HEK293 (cell line): Measurements from ENCODE around the gene TLR10.

Source experiments
- CTCF ChIA-PET: fragments of 350-600 bp; formaldehyde crosslinking; extraction: SDS; loops from one replicate; lab custom pipeline; 2021; ENCODE audit warnings: antibody characterized with exemption; lab: Yijun Ruan, JAX
- POLR2A ChIA-PET: fragments of 300-600 bp; formaldehyde crosslinking; extraction: SDS; loops from one replicate; lab custom pipeline; 2020; ENCODE audit warnings: antibody characterized with exemption, inconsistent platforms; lab: Yijun Ruan, JAX
- H3K27ac ChIP-seq: fragments of 200-500 bp; sonication (Bioruptor generic); 2 replicates; pipeline ENCODE4 v1.5.1; 2014; ENCODE audit warnings: low read depth, low read length, control low read depth, inconsistent platforms; ENCODE audit errors: extremely low read depth
- H3K36me3 ChIP-seq, 2 experiments: fragments of 200-500 bp in 1 of 2; sonication (Bioruptor generic) in 1 of 2; 1 replicate in 1 of 2; 2 replicates in 1 of 2; pipeline ENCODE4 v1.5.1; 2014 to 2017; ENCODE audit warnings: inconsistent platforms in 2 of 2, low read length in 2 of 2; ENCODE audit not compliant: control insufficient read depth in 2 of 2, insufficient read depth in 1 of 2
- H3K4me1 ChIP-seq: fragments of 200-500 bp; sonication (Bioruptor generic); 2 replicates; pipeline ENCODE4 v1.5.1; 2014; ENCODE audit warnings: mild to moderate bottlenecking, low read length, inconsistent platforms; ENCODE audit not compliant: control insufficient read depth, insufficient read depth
- H3K4me3 ChIP-seq: 2 replicates; pipeline ENCODE4 v1.5.1; 2011; ENCODE audit warnings: low read depth, mild to moderate bottlenecking, control low read depth, low read length, moderate library complexity
- H3K9me3 ChIP-seq: fragments of 200-500 bp; sonication (Bioruptor generic); 2 replicates; pipeline ENCODE4 v1.5.1; 2014; ENCODE audit warnings: low read depth, low read length, inconsistent platforms; ENCODE audit not compliant: control insufficient read depth, insufficient read depth
- GFI1B ChIP-seq: fragments of 450-650 bp; formaldehyde crosslinking; IDR thresholded peaks from 2 replicates; pipeline ENCODE4 v1.5.1; 2016; ENCODE audit warnings: missing biosample characterization, missing genetic modification characterization
- KLF16 ChIP-seq: fragments of 450-650 bp; formaldehyde crosslinking; IDR thresholded peaks from 2 replicates; pipeline ENCODE4 v1.5.1; 2017; ENCODE audit warnings: missing biosample characterization, missing genetic modification characterization
- KLF8 ChIP-seq: fragments of 450-650 bp; formaldehyde crosslinking; IDR thresholded peaks from 2 replicates; pipeline ENCODE4 v1.5.1; 2016; ENCODE audit warnings: missing biosample characterization, missing genetic modification characterization
- SCRT2 ChIP-seq: fragments of 450-650 bp; formaldehyde crosslinking; IDR thresholded peaks from 2 replicates; pipeline ENCODE4 v1.5.1; 2016; ENCODE audit warnings: missing biosample characterization, missing genetic modification characterization
- TCF7L2 ChIP-seq: IDR thresholded peaks from 2 replicates; pipeline ENCODE4 v1.6.1; 2011; ENCODE audit warnings: low read depth, mild to moderate bottlenecking, inconsistent platforms, low read length, moderate library complexity, borderline replicate concordance
- TRIM28 ChIP-seq: IDR thresholded peaks from 2 replicates; pipeline ENCODE4 v1.6.1; 2011; ENCODE audit warnings: low read length, control low read depth, borderline replicate concordance
- ZBTB17 ChIP-seq: fragments of 450-650 bp; formaldehyde crosslinking; IDR thresholded peaks from 2 replicates; pipeline ENCODE4 v1.5.1; 2016; ENCODE audit warnings: missing biosample characterization, missing genetic modification characterization
- ZFP37 ChIP-seq: fragments of 450-650 bp; formaldehyde crosslinking; IDR thresholded peaks from 2 replicates; pipeline ENCODE4 v1.5.1; 2016; ENCODE audit warnings: missing biosample characterization, missing genetic modification characterization
- ZNF132 ChIP-seq: fragments of 450-650 bp; formaldehyde crosslinking; IDR thresholded peaks from 2 replicates; pipeline ENCODE4 v1.5.1; 2017; ENCODE audit warnings: missing biosample characterization, missing genetic modification characterization, borderline replicate concordance
- ZNF394 ChIP-seq: fragments of 450-650 bp; formaldehyde crosslinking; IDR thresholded peaks from 2 replicates; pipeline ENCODE4 v1.5.1; 2016; ENCODE audit warnings: missing biosample characterization, missing genetic modification characterization, mild to moderate bottlenecking, moderate library complexity, borderline replicate concordance
- ZNF423 ChIP-seq: fragments of 450-650 bp; formaldehyde crosslinking; IDR thresholded peaks from 2 replicates; pipeline ENCODE4 v1.5.1; 2016; ENCODE audit warnings: missing biosample characterization, missing genetic modification characterization
- ZNF544 ChIP-seq: fragments of 450-650 bp; formaldehyde crosslinking; IDR thresholded peaks from 2 replicates; pipeline ENCODE4 v1.5.0; 2017; ENCODE audit warnings: missing biosample characterization, missing genetic modification characterization
- ZNF580 ChIP-seq: fragments of 450-650 bp; formaldehyde crosslinking; IDR thresholded peaks from 2 replicates; pipeline ENCODE4 v1.5.1; 2016; ENCODE audit warnings: missing biosample characterization, missing genetic modification characterization
- ZNF670 ChIP-seq: fragments of 450-650 bp; formaldehyde crosslinking; IDR thresholded peaks from 2 replicates; pipeline ENCODE4 v1.5.1; 2016; ENCODE audit warnings: missing biosample characterization, missing genetic modification characterization, low read depth
- ZNF830 ChIP-seq: fragments of 450-650 bp; IDR thresholded peaks from 2 replicates; pipeline ENCODE4 v1.5.0; 2018; ENCODE audit warnings: missing biosample characterization, missing genetic modification characterization, low read depth, mild to moderate bottlenecking, moderate library complexity
- ZSCAN23 ChIP-seq: fragments of 450-650 bp; formaldehyde crosslinking; IDR thresholded peaks from 2 replicates; pipeline ENCODE4 v1.5.1; 2016; ENCODE audit warnings: missing biosample characterization, missing genetic modification characterization
- TF ChIP-seq, protein P1 (sequence below): fragments of 450-650 bp; formaldehyde crosslinking; optimal IDR thresholded peaks from 2 replicates; pipeline ENCODE3; 2016; ENCODE audit warnings: missing biosample characterization, mild to moderate bottlenecking, missing genetic modification characterization
- TF ChIP-seq, protein P2 (sequence below): fragments of 450-650 bp; formaldehyde crosslinking; IDR thresholded peaks from 2 replicates; pipeline ENCODE4 v1.5.1; 2016; ENCODE audit warnings: missing biosample characterization, missing genetic modification characterization, borderline replicate concordance

The TLR10 gene

GRCh38 chr4:38803833-38804653 lies 21.3 kb upstream of the TLR10 start:
- CTCF ChIA-PET = interaction anchor here (0.6 to 3.4 kb wide), 16 partner anchors 9 to 792 kb away, joined by 3 to 14 read pairs (median 4); partner anchors contain the start of gene TLR10
- TF ChIP-seq GFI1B (tag by site-specific recombination) (no peak), ZNF423 (tag by site-specific recombination) (no peak), ZNF670 (no peak), SCRT2 (tag by site-specific recombination) (no peak), ZBTB17 (no peak), KLF8 (tag by site-specific recombination) (no peak), ZSCAN23 (no peak), ZFP37 (tag by site-specific recombination) (no peak), ZNF544 (tag by site-specific recombination) (no peak), KLF16 (tag by site-specific recombination) (no peak), ZNF132 (tag by site-specific recombination) (no peak), ZNF580 (tag by site-specific recombination) (no peak), ZNF830 (tag by site-specific recombination) (no peak), TCF7L2 (no peak)
- TF ChIP-seq, protein P1, sequence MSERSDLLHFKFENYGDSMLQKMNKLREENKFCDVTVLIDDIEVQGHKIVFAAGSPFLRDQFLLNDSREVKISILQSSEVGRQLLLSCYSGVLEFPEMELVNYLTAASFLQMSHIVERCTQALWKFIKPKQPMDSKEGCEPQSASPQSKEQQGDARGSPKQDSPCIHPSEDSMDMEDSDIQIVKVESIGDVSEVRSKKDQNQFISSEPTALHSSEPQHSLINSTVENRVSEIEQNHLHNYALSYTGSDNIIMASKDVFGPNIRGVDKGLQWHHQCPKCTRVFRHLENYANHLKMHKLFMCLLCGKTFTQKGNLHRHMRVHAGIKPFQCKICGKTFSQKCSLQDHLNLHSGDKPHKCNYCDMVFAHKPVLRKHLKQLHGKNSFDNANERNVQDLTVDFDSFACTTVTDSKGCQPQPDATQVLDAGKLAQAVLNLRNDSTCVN = no peak
- TF ChIP-seq, protein P2, sequence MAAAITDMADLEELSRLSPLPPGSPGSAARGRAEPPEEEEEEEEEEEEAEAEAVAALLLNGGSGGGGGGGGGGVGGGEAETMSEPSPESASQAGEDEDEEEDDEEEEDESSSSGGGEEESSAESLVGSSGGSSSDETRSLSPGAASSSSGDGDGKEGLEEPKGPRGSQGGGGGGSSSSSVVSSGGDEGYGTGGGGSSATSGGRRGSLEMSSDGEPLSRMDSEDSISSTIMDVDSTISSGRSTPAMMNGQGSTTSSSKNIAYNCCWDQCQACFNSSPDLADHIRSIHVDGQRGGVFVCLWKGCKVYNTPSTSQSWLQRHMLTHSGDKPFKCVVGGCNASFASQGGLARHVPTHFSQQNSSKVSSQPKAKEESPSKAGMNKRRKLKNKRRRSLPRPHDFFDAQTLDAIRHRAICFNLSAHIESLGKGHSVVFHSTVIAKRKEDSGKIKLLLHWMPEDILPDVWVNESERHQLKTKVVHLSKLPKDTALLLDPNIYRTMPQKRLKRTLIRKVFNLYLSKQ = no peak
- TF ChIP-seq, all 188 proteins: peak for 0
- Histone ChIP-seq H3K4me1 (no peaks in the 10 kb centered on the region), H3K36me3 (no peaks in the 10 kb centered on the region), H3K27ac (no peak overlapping the region), H3K4me3 (no peak overlapping the region), H3K9me3 (no peaks in the 10 kb centered on the region)
- POLR2A ChIA-PET = interaction anchor here (0.6 kb wide), 1 partner anchor 146 kb away, joined by 4 read pairs; no protein-coding TSS in a partner anchor

DNA sequence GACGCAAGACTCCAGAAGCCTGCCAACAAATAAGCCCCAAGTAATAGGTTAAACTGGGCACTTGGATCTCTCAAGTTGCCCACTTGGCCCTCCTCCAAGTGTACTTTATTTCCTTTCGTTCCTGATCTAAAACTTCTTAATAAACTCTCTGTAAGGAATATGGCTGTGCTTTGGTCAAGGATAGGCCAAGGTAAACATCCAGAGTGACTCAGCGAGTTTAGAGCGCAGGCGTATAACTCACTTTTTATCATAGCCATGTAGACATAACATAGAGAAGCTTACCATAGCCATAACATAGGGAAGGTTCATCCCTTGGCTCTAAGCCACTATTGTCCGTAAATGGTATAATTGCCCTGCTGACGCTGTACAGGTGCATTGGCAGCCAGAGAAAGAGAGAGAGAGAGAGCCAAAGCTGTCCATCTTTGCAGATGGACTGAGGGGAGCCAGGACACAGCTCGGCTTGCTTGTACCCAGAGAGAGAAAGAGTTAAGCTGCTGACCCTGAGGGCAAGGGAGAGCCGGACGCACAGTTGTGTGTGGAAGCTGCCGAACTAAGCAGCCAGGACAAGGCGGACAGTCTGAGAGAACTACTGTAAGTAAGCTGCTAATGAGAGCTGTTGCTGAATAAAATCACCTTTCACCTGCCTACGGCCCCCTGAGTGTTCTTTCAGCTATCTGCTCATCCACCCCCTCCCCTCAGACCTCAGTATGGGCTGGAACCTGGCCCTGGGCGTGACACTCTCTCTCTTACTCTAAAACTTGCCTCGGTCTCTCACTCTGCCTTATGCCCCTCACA lies 20.0 kb upstream of the TLR10 start:
- no peaks in the 10 kb centered on the region for H3K4me1 ChIP-seq
- H3K9me3 ChIP-seq = no peaks in the 10 kb centered on the region
- POLR2A ChIA-PET = no interaction called here
- CTCF ChIA-PET = interaction anchor here (0.6 to 3.4 kb wide), 6 partner anchors 12 to 58 kb away, joined by 3 to 14 read pairs (median 5); partner anchors contain the start of gene TLR10
- no peak for TF ChIP-seq ZNF394 (tag by site-specific recombination)
- peak; percentile 48; the same call in 1 of the 2 replicates for TF ChIP-seq TRIM28
- H3K36me3 ChIP-seq = no peaks in the 10 kb centered on the region
- H3K4me3 ChIP-seq = no peak overlapping the region
- H3K27ac ChIP-seq = no peak overlapping the region
